GM18526 (cell line): Measurements from ENCODE around the gene NSUN7.
A peak's percentile ranks its signal among the peaks of the same experiment; 100 is the strongest.

Source experiments
- POLR2A ChIP-seq: IDR thresholded peaks from 3 replicates; pipeline ENCODE4 v1.6.1; 2011; ENCODE audit not compliant: insufficient read length; ENCODE audit errors: extremely low read depth

Gene NSUN7

GRCh38 chr4:40846532-40846931 is 96.8 kb downstream of the NSUN7 start:
- TF ChIP-seq POLR2A = no peak

- no peak for TF ChIP-seq POLR2A
Observed at GRCh38 chr4:40848251-40848650, 98.5 kb downstream of the NSUN7 start.

GRCh38 chr4:40848940-40849339 is 99.2 kb downstream of the NSUN7 start:
- no peak for TF ChIP-seq POLR2A

- no peak for TF ChIP-seq POLR2A
Observed at GRCh38 chr4:40850496-40850895, 100.7 kb downstream of the NSUN7 start.

GRCh38 chr4:40856277-40856839 is 106.6 kb downstream of the NSUN7 start:
- no peak for TF ChIP-seq POLR2A

GRCh38 chr4:40856840-40857362 is 107.1 kb downstream of the NSUN7 start:
- TF ChIP-seq POLR2A = peak; percentile 49

- no peak for TF ChIP-seq POLR2A
Observed at GRCh38 chr4:40857956-40858355, 108.2 kb downstream of the NSUN7 start.

- no peak for TF ChIP-seq POLR2A
Observed at GRCh38 chr4:40858962-40859361, 109.2 kb downstream of the NSUN7 start.
